HepG2 (cell line): Measurements from ENCODE around the gene TACC3. TPM values are rescaled to one million over a fixed set of nuclear protein-coding genes. Genes with fewer than 3 reads are reported as not detected.
A peak's percentile ranks its signal among the peaks of the same experiment; 100 is the strongest.

Source experiments
- ATAD3A ChIP-seq: sonication (generic); formaldehyde crosslinking; IDR thresholded peaks from 2 replicates; pipeline ENCODE4 v1.4.0; 2020; ENCODE audit warnings: missing genetic modification reagents
- ATF2 ChIP-seq: sonication (generic); formaldehyde crosslinking; IDR thresholded peaks from 2 replicates; pipeline ENCODE4 v1.4.0; 2020; ENCODE audit warnings: missing genetic modification reagents
- CENPX ChIP-seq: sonication (generic); formaldehyde crosslinking; IDR thresholded peaks from 2 replicates; pipeline ENCODE4 v1.9.0; 2021; ENCODE audit warnings: mild to moderate bottlenecking, missing genetic modification reagents, moderate library complexity
- IRF9 ChIP-seq: sonication (generic); formaldehyde crosslinking; IDR thresholded peaks from 2 replicates; pipeline ENCODE4 v1.8.0; 2022; ENCODE audit warnings: missing genetic modification reagents, mild to moderate bottlenecking, borderline replicate concordance
- MAFF ChIP-seq: IDR thresholded peaks from 2 replicates; pipeline ENCODE4 v1.6.1; 2011; ENCODE audit warnings: low read depth, low read length, improper control_type of control experiment
- PATZ1 ChIP-seq: sonication (generic); formaldehyde crosslinking; IDR thresholded peaks from 2 replicates; pipeline ENCODE4 v1.4.0; 2020; ENCODE audit warnings: missing genetic modification reagents
- PRPF4 ChIP-seq: fragments of 200-400 bp; formaldehyde crosslinking; IDR thresholded peaks from 2 replicates; pipeline ENCODE4 v1.6.1; 2016; ENCODE audit warnings: low read length, low read depth; ENCODE audit not compliant: poor library complexity, severe bottlenecking
- SAFB2 ChIP-seq: sonication (generic); formaldehyde crosslinking; IDR thresholded peaks from 2 replicates; pipeline ENCODE4 v1.5.1; 2020; ENCODE audit warnings: missing genetic modification reagents, low read depth, mild to moderate bottlenecking, borderline replicate concordance
- SRSF1 ChIP-seq: fragments of 200-400 bp; formaldehyde crosslinking; optimal IDR thresholded peaks from 2 replicates; pipeline ENCODE3; 2017; ENCODE audit warnings: mild to moderate bottlenecking, low read depth, low read length, moderate library complexity
- ZBTB21 ChIP-seq: sonication (generic); formaldehyde crosslinking; IDR thresholded peaks from 2 replicates; pipeline ENCODE4 v1.4.0; 2020; ENCODE audit warnings: missing genetic modification reagents
- ZBTB34 ChIP-seq: sonication (generic); formaldehyde crosslinking; IDR thresholded peaks from 2 replicates; pipeline ENCODE4 v1.8.0; 2022; ENCODE audit warnings: mild to moderate bottlenecking, missing genetic modification reagents
- ZBTB44 ChIP-seq: sonication (generic); formaldehyde crosslinking; IDR thresholded peaks from 2 replicates; pipeline ENCODE4 v1.4.0; 2020; ENCODE audit warnings: missing genetic modification reagents
- ZC3H13 ChIP-seq: sonication (generic); formaldehyde crosslinking; IDR thresholded peaks from 2 replicates; pipeline ENCODE4 v1.8.1; 2023; ENCODE audit warnings: mild to moderate bottlenecking, missing genetic modification reagents, moderate library complexity
- ZMYM2 ChIP-seq: sonication (generic); formaldehyde crosslinking; IDR thresholded peaks from 2 replicates; pipeline ENCODE4 v1.8.0; 2022; ENCODE audit warnings: mild to moderate bottlenecking, missing genetic modification reagents
- ZNF142 ChIP-seq: sonication (generic); formaldehyde crosslinking; IDR thresholded peaks from 2 replicates; pipeline ENCODE4 v1.4.0; 2020; ENCODE audit warnings: missing genetic modification reagents
- ZNF251 ChIP-seq: sonication (generic); formaldehyde crosslinking; IDR thresholded peaks from 2 replicates; pipeline ENCODE4 v1.9.0; 2021; ENCODE audit warnings: mild to moderate bottlenecking, missing genetic modification reagents
- polyA plus RNA-seq, 8 experiments: library from polyadenylated mRNA; depleted of rRNA in 3 of 8; stranded (reverse) in 7 of 8; unstranded in 1 of 8; fragments of >200 nt; fragmentation: Illumina TruSeq in 4 of 8; extraction: Trizol in 4 of 8; gene quantifications; 2 replicates each; pipeline versions ENCODE4 v1.2.1 to v1.2.3, GENCODE V29; 2011 to 2016; ENCODE audit warnings: low read depth in 4 of 8, missing spikeins in 1 of 8, mixed read lengths in 1 of 8; ENCODE audit not compliant: insufficient read depth in 1 of 8
- total RNA-seq, 5 experiments: library from RNA; depleted of rRNA; stranded (reverse); fragments of >200 nt; fragmentation: Illumina TruSeq; extraction: Trizol; gene quantifications; 2 replicates each; pipeline ENCODE4 v1.2.3, GENCODE V29; 2016; ENCODE audit warnings: low read depth in 1 of 5

The TACC3 gene
- total and polyA plus RNA-seq, 2 of the 13 experiments (the other 11 are each of a cell fraction or from before 2014, with no cell fraction given), result 20.3 to 21.2 TPM

- no peak for TF ChIP-seq ZBTB34 (CRISPR knock-in tag)
- no peak for TF ChIP-seq ZMYM2 (CRISPR knock-in tag)
- TF ChIP-seq IRF9, result peak; percentile 62; the same call in 1 of the 2 replicates
- TF ChIP-seq ZBTB21, result no peak
- no peak for TF ChIP-seq ZNF251 (CRISPR knock-in tag)
- TF ChIP-seq CENPX (CRISPR knock-in tag), result no peak
- no peak for TF ChIP-seq SRSF1
- TF ChIP-seq MAFF, result no peak
- no peak for TF ChIP-seq SAFB2 (CRISPR knock-in tag)
- no peak for TF ChIP-seq ATF2 (CRISPR knock-in tag)
- TF ChIP-seq ZC3H13 (CRISPR knock-in tag), result 0 out of 2 replicates have a peak, but pooled peaks have one; percentile 33
- no peak for TF ChIP-seq ATAD3A (CRISPR knock-in tag)
- TF ChIP-seq ZBTB44 (CRISPR knock-in tag), result no peak
- 0 out of 2 replicates have a peak, but pooled peaks have one; percentile 15 for TF ChIP-seq PATZ1 (CRISPR knock-in tag)
- no peak for TF ChIP-seq PRPF4
- no peak for TF ChIP-seq ZNF142
Measured at GRCh38 chr4:1759818-1760223, 38.5 kb downstream of the TACC3 start (continued).
